GM10248 (cell line): ENCODE measurements around the gene TRIM36.

Experiments used
- CTCF ChIA-PET: fragments of 300-600 bp; sonication (Branson Sonifier 250); formaldehyde crosslinking; extraction: SDS; loops from one replicate; lab custom pipeline; 2021; ENCODE audit warnings: antibody characterized with exemption; lab: Yijun Ruan, JAX
- POLR2A ChIA-PET: fragments of 350-650 bp; sonication (Branson Sonifier 250); formaldehyde crosslinking; extraction: SDS; loops from one replicate; lab custom pipeline; 2020; ENCODE audit warnings: antibody characterized with exemption; lab: Yijun Ruan, JAX
- DNase-seq: peaks from one replicate; pipeline ENCODE4 v3.0.0; 2012; ENCODE audit errors: extremely low spot score
- TF ChIP-seq, protein P1 (sequence below): IDR thresholded peaks from 2 replicates; pipeline ENCODE4 v1.5.1; 2012; ENCODE audit warnings: mild to moderate bottlenecking, low read depth; ENCODE audit errors: extremely low read depth, missing control alignments, control extremely low read depth

The TRIM36 gene

DNA sequence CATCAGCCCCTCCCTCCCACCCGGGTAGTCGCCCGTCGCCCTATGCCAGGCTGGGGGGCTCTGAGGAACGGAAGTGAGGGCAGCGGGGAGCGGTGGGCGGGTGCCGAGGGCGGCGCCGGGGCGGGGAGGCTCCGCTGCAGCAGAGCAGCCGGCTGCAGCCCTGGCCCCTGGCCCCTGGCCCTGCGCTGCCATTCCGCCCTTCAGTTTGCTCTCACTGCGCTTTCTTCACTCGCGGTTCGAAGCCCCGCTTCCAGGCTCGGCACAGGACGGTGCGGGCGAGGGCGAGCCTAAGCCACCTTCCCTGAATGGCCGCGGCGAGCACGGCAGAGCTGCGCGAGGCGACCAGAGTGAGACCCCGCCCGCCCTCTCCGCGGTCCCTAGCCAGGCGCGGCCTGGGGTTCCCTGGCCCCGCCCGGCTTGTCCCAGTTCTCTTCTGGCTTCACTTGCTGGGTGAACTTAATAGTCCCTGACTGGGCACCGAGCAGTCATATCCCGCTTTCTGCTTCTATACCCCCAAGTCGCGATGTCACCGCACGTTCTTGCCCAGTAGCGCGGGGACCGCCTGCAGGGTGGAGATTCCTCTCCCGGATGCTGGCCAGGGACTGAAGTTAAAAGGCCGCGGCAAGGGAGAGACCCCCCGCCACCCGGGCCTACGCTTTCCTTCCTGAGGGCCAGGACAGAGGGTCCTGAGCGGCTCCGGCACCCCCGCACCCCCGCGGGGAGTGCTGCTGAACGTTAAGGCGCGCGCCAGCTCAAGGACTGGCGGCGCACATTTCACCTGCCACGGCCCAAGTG, 623 bp upstream of the TRIM36 start:
- no peak for DNase-seq
- ChIA-PET POLR2A (no interaction called here), CTCF (interaction anchor here (0.8 to 1.3 kb wide), 2 partner anchors 9 to 17 kb away, joined by 3 read pairs; no protein-coding TSS in a partner anchor)
- TF ChIP-seq, protein P1, sequence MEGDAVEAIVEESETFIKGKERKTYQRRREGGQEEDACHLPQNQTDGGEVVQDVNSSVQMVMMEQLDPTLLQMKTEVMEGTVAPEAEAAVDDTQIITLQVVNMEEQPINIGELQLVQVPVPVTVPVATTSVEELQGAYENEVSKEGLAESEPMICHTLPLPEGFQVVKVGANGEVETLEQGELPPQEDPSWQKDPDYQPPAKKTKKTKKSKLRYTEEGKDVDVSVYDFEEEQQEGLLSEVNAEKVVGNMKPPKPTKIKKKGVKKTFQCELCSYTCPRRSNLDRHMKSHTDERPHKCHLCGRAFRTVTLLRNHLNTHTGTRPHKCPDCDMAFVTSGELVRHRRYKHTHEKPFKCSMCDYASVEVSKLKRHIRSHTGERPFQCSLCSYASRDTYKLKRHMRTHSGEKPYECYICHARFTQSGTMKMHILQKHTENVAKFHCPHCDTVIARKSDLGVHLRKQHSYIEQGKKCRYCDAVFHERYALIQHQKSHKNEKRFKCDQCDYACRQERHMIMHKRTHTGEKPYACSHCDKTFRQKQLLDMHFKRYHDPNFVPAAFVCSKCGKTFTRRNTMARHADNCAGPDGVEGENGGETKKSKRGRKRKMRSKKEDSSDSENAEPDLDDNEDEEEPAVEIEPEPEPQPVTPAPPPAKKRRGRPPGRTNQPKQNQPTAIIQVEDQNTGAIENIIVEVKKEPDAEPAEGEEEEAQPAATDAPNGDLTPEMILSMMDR = no peak

DNA sequence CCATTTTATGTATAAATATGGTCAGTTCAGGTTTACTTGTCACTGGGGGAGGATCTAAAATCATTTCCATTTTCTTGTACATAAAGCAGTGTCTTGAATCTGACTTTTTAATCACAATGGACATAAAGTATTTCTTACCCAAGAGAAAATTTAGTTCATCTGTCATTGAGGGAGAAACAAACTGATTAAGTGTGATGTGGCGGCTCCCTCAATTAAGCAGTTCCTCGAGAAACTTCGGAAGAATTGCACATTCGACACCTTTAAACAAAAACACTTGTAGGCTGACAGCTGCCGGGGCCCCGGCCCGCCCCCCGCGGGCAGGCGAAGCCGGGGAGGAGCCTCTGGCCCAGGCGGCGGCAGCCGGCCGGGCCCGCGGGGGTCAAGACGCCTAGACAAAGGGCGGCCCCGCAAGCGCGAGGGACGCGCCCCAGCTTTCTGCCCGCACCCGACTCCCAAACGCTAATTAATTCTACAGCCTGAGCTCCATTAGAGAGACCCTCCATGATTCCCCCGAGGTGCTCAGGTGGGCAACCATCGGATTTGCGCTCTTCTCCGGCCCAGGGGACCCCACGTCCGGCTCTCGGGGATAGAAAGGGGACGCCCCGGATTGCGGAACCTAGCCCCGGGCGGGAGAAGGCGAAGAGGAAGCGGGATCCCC, 750 bp downstream of the TRIM36 start:
- ChIA-PET CTCF (no interaction called here), POLR2A (no interaction called here)
- TF ChIP-seq, protein P1 = no peak
- peak; percentile 29 for DNase-seq

DNA sequence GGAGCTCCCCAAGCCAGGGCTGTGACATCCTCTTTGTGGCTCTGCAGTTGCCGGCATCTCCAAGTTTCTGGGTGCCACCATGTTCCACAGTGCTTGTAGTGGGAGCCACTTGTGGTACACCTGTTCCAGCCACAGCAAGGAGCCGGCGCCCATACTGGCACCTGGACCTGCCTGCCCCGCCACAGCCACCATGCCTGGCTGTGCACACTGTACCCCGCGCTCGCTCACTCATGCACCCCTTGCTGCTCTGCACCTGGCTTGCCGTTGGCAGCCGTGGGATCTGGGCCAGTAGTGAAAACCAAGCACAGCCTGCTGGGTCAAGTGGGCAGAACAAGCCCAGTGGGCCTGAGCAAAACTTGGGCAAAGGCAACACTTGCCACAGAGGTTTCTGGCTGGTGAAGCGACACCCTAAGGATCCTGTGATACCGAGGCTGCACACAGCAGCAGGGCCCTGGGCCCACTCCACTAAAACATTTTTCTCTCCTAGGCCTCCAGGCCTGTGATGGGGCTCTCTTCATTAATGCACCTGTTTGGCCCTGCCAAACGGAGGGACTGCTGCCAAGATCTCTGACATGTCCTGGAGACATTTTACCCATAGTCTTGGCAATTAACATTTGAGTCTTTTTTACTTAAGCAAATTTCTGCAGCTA, 2.8 kb downstream of the TRIM36 start:
- no peak for DNase-seq
- POLR2A ChIA-PET = no interaction called here
- TF ChIP-seq, protein P1 = no peak
- CTCF ChIA-PET = interaction anchor here (0.7 to 1.1 kb wide), 2 partner anchors 15 to 30 kb away, joined by 3 read pairs; no protein-coding TSS in a partner anchor

DNA sequence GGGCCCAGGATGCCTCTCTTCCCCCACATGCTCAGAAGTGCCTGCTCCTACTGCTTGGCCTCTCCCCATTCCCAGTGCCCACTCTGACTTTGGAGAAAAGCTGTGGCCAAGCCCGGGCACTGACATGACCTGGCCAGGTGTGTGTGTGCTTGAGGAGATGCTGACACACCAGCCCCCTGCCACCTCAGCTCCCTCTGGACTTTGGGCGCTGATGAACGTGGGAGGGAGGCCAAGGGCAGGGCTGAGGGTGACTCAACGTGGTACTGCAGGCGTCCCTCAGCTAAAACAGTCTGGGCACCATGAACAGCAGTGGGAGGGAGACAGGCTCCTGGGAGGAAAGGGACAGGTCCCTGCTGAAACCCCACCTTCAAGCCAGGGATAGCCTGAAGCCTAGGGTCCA, 3.9 kb downstream of the TRIM36 start:
- ChIA-PET CTCF (interaction anchor here (1.1 kb wide), 1 partner anchor 14 kb away, joined by 3 read pairs; no protein-coding TSS in a partner anchor), POLR2A (no interaction called here)
- no peak for DNase-seq
- TF ChIP-seq, protein P1 = no peak

DNA sequence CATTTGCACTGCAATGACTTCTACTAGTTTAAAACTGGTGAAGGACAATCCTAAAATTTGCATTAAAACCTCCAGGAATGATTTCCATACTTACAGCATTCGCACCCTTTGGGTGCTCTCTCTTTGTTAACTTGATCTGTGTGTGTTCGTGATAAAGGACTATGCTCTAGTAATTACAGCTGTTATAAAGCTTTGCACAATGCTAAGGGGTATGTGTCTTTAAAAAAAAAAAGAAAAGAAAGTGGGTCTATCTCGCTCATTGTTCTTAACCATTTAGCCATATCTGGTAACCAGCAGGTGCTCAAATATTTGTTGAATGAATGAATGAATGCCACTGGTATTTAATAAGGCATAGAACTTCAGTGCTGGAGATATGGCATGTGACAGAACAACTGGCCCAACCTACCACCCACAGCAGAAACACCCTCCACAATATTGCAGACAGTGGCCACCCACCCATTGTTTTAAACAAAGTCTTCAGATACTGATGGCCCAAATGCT, 8.7 kb downstream of the TRIM36 start:
- CTCF ChIA-PET = interaction anchor here (0.9 kb wide), 1 partner anchor 10 kb away, joined by 3 read pairs; no protein-coding TSS in a partner anchor
- TF ChIP-seq, protein P1 = no peak
- no peak for DNase-seq
- POLR2A ChIA-PET = no interaction called here
